Smooth muscle cell (in vitro differentiated cells): Measurements from ENCODE around the gene LAMB2. TPM values are rescaled to one million over a fixed set of nuclear protein-coding genes. Genes with fewer than 3 reads are reported as not detected.

Experiments
- DNase-seq: peaks from one replicate; lab custom pipeline; 2025; ENCODE audit not compliant: unreplicated experiment; lab: John Stamatoyannopoulos, UW
- H2AFZ ChIP-seq: fragments of 200-600 bp; sonication (generic); 2 replicates; pipeline ENCODE4 v1.6.0; 2016; ENCODE audit warnings: antibody characterized with exemption, low read depth, mild to moderate bottlenecking
- H3F3A ChIP-seq: fragments of 200-600 bp; sonication (generic); 2 replicates; pipeline ENCODE4 v1.6.0; 2017; ENCODE audit warnings: antibody characterized with exemption, low read depth
- H3K27ac ChIP-seq: fragments of 200-600 bp; sonication (generic); 2 replicates; pipeline ENCODE4 v1.5.1; 2016; ENCODE audit warnings: low read depth, mild to moderate bottlenecking
- H3K27me3 ChIP-seq: fragments of 200-600 bp; sonication (generic); 2 replicates; pipeline ENCODE4 v1.6.1; 2016; ENCODE audit warnings: low read depth, mild to moderate bottlenecking
- H3K36me3 ChIP-seq: fragments of 200-600 bp; sonication (generic); 2 replicates; pipeline ENCODE4 v1.5.1; 2016; ENCODE audit warnings: low read depth
- H3K4me1 ChIP-seq: fragments of 200-600 bp; sonication (generic); 2 replicates; pipeline ENCODE4 v1.5.1; 2016; ENCODE audit warnings: low read depth
- H3K4me2 ChIP-seq: fragments of 200-600 bp; sonication (generic); 2 replicates; pipeline ENCODE4 v1.6.0; 2016; ENCODE audit warnings: mild to moderate bottlenecking
- H3K4me3 ChIP-seq: fragments of 200-600 bp; sonication (generic); 2 replicates; pipeline ENCODE4 v1.5.1; 2016; ENCODE audit warnings: mild to moderate bottlenecking
- H3K79me2 ChIP-seq: fragments of 200-600 bp; sonication (generic); 2 replicates; pipeline ENCODE4 v1.6.0; 2016; ENCODE audit warnings: low read depth, mild to moderate bottlenecking
- H3K9ac ChIP-seq: fragments of 200-600 bp; sonication (generic); 2 replicates; pipeline ENCODE4 v1.6.0; 2016; ENCODE audit warnings: low read depth
- H3K9me3 ChIP-seq: fragments of 200-600 bp; sonication (generic); replicated peaks from 2 replicates; pipeline ENCODE4 v1.5.1; 2016; ENCODE audit warnings: low read depth
- H4K20me1 ChIP-seq: fragments of 200-600 bp; sonication (generic); 2 replicates; pipeline ENCODE4 v1.6.0; 2016; ENCODE audit warnings: low read depth
- WGBS: methylation state at CpG from one replicate; pipeline ENCODE4 v1.1.7; 2016; ENCODE audit warnings: low lambda C conversion rate; 5-methylcytosine and 5-hydroxymethylcytosine counted together
- polyA plus RNA-seq: library from polyadenylated mRNA; unstranded; fragments of >200 nt; fragmentation: Nextera tagmentation; extraction: Ambion mirVana; gene quantifications from 2 replicates; pipeline ENCODE4 v1.2.1, GENCODE V29; 2016
- total RNA-seq: library from RNA; depleted of rRNA; stranded (reverse); fragments of >200 nt; gene quantifications from 2 replicates; pipeline ENCODE4 v1.2.3, GENCODE V29; 2014
- TF ChIP-seq, protein P1 (sequence below): fragments of 200-600 bp; sonication (generic); IDR thresholded peaks from 2 replicates; pipeline ENCODE4 v1.5.1; 2017; ENCODE audit warnings: borderline replicate concordance, mild to moderate bottlenecking, antibody characterized with exemption; ENCODE audit not compliant: insufficient read depth, poor library complexity, severe bottlenecking

LAMB2 gene
- total and polyA plus RNA-seq, 2 experiments from 2014 or later, result 456 to 503 TPM

DNA sequence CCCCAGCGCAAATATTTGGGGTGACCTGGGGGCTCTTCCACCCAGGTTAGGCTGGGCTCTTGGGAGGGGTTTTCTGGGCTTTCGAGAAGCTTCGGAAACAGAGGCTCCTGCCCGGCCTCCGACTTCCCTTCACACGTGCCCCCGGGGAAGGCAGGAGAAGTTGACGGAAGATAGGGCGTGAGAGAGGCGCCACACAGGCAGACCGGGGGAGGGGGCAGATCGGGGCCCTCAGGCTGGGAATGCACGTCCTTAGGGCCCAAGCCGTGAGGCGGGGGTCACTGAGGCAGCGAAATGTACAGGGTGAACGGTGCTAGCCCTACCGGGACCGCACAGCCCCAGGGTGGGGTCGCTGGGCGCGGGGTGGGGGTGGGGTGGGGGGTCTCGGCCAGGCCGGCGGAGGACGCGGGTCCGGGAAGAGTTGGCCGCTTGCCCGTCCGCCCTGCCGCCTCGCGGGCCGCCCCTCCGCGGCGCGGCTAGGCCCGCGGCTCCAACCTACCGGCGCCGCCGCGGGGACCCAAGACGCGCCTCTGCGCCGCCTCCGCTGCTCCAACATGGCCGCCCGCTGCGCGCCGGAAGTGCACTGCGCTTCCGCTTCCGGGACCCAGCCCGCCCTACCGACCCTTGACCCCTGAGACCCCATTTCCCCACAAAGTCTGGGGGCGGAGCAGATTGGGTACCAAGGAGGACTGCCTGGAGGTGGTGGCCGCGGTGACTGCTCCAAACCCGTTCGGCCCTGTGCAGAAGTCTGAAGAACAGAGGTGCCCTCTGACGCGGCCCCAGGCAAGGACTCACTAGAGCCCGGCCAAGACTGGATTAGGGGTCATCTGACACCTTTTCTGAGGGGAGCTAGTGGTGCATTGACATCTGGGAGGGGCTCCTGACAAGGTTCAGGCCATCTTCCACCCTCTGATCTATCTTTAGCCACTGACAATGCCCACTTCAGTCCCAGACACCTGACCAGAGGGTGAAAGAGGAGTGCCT, 33.2 kb upstream of the LAMB2 start, which contains the start of gene CCDC71:
TSS of gene CCDC71 (minus strand) at position 561 of the 981 bp plus-strand sequence. CDS start 2,123 bp downstream, outside the sequence.
- Histone ChIP-seq H3K79me2 (peaks cover 23% of the 10 kb centered on the region), H3K27me3 (no peaks in the 10 kb centered on the region), H3F3A (no peaks in the 10 kb centered on the region), H4K20me1 (peaks cover 10% of the 10 kb centered on the region), H3K27ac (peak within 1 kb of the TSS; percentile 43), H3K36me3 (no peaks in the 10 kb centered on the region), H2AFZ (peak within 1 kb of the TSS; percentile 85), H3K4me1 (peaks cover 10% of the 10 kb centered on the region), H3K9me3 (no peaks in the 10 kb centered on the region), H3K4me2 (peak within 1 kb of the TSS; percentile 97), H3K4me3 (peak within 1 kb of the TSS; percentile 74), H3K9ac (peak within 1 kb of the TSS; percentile 84)
- no peak for DNase-seq
- TF ChIP-seq, protein P1, sequence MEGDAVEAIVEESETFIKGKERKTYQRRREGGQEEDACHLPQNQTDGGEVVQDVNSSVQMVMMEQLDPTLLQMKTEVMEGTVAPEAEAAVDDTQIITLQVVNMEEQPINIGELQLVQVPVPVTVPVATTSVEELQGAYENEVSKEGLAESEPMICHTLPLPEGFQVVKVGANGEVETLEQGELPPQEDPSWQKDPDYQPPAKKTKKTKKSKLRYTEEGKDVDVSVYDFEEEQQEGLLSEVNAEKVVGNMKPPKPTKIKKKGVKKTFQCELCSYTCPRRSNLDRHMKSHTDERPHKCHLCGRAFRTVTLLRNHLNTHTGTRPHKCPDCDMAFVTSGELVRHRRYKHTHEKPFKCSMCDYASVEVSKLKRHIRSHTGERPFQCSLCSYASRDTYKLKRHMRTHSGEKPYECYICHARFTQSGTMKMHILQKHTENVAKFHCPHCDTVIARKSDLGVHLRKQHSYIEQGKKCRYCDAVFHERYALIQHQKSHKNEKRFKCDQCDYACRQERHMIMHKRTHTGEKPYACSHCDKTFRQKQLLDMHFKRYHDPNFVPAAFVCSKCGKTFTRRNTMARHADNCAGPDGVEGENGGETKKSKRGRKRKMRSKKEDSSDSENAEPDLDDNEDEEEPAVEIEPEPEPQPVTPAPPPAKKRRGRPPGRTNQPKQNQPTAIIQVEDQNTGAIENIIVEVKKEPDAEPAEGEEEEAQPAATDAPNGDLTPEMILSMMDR, result no peak
- WGBS, result 5% methylated on average over 45 of the region's 69 CpGs

- peaks cover 13% of the 10 kb centered on the region for H4K20me1 ChIP-seq
- H2AFZ ChIP-seq, result no peak overlapping the region
- peaks cover 23% of the 10 kb centered on the region for H3K79me2 ChIP-seq
- 46% methylated on average over 6 of the region's 6 CpGs for WGBS
- H3K9me3 ChIP-seq, result no peaks in the 10 kb centered on the region
- peak overlapping the region; percentile 97 for H3K4me2 ChIP-seq
- H3K36me3 ChIP-seq, result no peaks in the 10 kb centered on the region
- H3K4me1 ChIP-seq, result peaks cover 10% of the 10 kb centered on the region
- no peak for DNase-seq
- peak overlapping the region; percentile 84 for H3K9ac ChIP-seq
- TF ChIP-seq, protein P1, result no peak
- H3K27me3 ChIP-seq, result no peaks in the 10 kb centered on the region
- H3K4me3 ChIP-seq, result peak overlapping the region; percentile 74
- H3K27ac ChIP-seq, result peak overlapping the region; percentile 43
- no peaks in the 10 kb centered on the region for H3F3A ChIP-seq
Observed at GRCh38 chr3:49164983-49165720, 32.3 kb upstream of the LAMB2 start.

DNA sequence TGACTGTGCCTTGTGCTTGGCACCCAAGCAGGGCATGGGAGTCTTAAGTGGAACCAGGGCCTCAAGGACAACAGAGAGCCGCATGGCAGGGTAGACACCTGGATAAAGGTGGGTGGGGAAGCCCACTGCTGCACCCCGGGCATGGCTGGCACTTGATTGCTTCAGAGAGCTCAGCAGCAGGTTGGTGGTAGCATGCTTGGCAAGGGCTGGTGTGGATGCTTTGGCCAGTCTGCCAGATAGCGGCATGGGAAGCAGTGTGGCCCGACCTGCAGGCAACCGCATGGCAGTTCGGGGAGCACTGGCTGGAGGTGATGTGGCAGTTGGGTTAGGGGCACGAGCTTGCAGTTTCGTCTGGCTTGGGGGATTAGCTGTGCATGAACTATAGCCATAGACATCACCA, 30.8 kb upstream of the LAMB2 start:
- H3K4me2 ChIP-seq, result no peak overlapping the region
- no peaks in the 10 kb centered on the region for H3K27me3 ChIP-seq
- no peaks in the 10 kb centered on the region for H3K36me3 ChIP-seq
- 92% methylated on average over 8 of the region's 8 CpGs for WGBS
- H3K4me3 ChIP-seq, result no peak overlapping the region
- TF ChIP-seq, protein P1, result no peak
- H4K20me1 ChIP-seq, result peaks cover 13% of the 10 kb centered on the region
- DNase-seq, result no peak
- H3K79me2 ChIP-seq, result peaks cover 23% of the 10 kb centered on the region
- no peaks in the 10 kb centered on the region for H3K9me3 ChIP-seq
- no peak overlapping the region for H2AFZ ChIP-seq
- no peak overlapping the region for H3K27ac ChIP-seq
- peaks cover 10% of the 10 kb centered on the region for H3K4me1 ChIP-seq
- H3F3A ChIP-seq, result no peaks in the 10 kb centered on the region
- no peak overlapping the region for H3K9ac ChIP-seq
